Retinal pigment epithelial cell (primary cell): Measurements from ENCODE around the gene JPH2.

ENCODE experiments used
- DNase-seq: peaks from one replicate; pipeline ENCODE4 v3.0.0-alpha.2; 2010; ENCODE audit warnings: low read depth
- H3K4me3 ChIP-seq: 2 replicates; pipeline ENCODE4 v1.5.1; 2011; ENCODE audit warnings: mild to moderate bottlenecking, low read length, control low read depth, moderate library complexity
- TF ChIP-seq, protein P1 (sequence below): conservative IDR thresholded peaks from 2 replicates; pipeline ENCODE4 v1.5.1; 2011; ENCODE audit warnings: low read depth, low read length, control low read depth, inconsistent platforms

The JPH2 gene

DNA sequence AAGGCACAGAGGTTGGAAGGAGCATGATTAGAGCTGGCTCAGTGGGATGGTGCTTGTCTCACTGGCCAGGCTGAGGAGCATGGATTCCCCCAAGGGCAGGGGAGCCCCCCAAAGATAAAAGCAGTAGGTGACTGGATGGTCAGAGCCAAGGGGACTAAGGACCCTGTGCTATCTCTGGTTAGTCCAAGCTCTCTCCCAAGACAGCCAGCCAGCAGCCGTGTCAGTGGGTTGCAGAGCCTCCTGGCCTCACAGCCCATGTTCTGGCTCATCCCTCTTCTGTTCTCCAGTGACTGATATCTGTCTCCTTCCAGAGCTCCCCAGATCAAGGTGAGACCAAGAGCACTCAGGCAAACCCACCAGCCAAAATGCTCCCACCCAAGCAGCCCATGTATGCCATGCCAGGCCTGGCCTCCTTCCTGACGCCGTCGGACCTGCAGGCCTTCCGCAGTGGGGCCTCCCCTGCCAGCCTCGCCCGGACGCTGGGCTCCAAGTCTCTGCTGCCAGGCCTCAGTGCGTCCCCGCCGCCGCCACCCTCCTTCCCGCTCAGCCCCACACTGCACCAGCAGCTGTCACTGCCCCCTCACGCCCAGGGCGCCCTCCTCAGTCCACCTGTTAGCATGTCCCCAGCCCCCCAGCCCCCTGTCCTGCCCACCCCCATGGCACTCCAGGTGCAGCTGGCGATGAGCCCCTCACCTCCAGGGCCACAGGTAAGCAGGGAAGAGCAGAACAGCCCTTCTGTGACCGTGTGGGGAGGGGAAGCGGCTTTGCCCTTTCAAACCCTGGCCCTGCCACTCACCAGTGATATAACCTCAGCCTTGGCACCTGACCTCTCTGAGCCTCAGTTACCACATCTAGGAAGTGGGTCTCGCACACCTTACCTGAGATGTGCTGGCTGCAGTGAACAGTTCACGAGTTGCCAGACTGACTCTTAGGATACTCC is 121.3 kb downstream of the JPH2 start:
- no peak overlapping the region for H3K4me3 ChIP-seq
- TF ChIP-seq, protein P1, sequence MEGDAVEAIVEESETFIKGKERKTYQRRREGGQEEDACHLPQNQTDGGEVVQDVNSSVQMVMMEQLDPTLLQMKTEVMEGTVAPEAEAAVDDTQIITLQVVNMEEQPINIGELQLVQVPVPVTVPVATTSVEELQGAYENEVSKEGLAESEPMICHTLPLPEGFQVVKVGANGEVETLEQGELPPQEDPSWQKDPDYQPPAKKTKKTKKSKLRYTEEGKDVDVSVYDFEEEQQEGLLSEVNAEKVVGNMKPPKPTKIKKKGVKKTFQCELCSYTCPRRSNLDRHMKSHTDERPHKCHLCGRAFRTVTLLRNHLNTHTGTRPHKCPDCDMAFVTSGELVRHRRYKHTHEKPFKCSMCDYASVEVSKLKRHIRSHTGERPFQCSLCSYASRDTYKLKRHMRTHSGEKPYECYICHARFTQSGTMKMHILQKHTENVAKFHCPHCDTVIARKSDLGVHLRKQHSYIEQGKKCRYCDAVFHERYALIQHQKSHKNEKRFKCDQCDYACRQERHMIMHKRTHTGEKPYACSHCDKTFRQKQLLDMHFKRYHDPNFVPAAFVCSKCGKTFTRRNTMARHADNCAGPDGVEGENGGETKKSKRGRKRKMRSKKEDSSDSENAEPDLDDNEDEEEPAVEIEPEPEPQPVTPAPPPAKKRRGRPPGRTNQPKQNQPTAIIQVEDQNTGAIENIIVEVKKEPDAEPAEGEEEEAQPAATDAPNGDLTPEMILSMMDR: no peak
- no peak for DNase-seq

DNA sequence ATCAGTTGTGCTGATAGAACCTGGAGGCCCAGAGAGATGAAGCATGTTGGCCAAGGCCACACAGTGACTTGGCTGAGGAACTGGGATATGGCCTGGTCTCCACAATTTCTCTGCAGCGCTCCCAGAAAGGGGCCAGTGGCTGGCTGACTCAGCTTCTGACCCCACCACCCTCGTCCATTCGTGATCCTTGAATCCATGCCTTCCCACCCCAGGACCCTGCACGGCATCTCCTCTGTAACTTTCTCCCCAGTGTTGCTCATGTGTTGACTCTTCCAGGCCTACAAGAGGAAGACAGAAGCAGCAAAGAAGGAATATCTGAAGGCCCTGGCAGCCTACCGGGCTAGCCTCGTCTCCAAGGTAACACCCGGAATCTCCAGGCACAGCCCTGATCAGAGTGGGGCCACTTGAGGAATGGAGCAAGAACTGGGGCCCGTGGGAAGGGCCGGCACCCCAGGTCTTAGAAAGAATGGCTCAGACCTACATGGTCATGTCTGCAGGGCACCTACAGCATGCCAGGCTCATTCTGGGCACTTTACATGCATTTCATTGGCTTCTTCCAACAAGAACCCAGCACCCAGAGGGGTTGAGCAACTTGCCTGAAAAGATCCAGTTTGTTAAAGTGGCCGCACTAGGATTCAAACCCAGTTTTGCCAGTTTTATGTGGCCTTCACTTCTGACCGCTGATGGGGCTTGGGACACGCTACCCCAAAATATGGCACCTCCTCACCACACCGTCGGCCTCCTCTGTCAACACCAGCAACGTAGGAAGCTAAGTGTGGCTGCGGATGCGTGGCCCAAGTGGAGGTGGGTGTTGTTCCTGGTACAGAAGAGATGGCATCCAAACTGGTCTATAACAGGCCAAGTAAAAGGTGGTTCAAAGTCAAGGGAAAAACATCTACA is 122.2 kb downstream of the JPH2 start:
- no peak for DNase-seq
- H3K4me3 ChIP-seq: no peak overlapping the region
- TF ChIP-seq, protein P1: no peak
